ENCODE data around the gene CACNA1I.

GRCh38 chr22:39686776-39687525 is 116.4 kb downstream of the CACNA1I start:
- TF ChIP-seq POLR2A (IDR thresholded peaks at IDR 0.05; ENCODE audit: low read depth, low read length) (no peak), JUN (IDR thresholded peaks at IDR 0.05; ENCODE audit: borderline replicate concordance, insufficient read depth, insufficient read length, low read depth) (no peak), POLR2AphosphoS5 (IDR thresholded peaks at IDR 0.05; ENCODE audit: insufficient read depth, low read depth, low read length) (no peak), CTCF (IDR thresholded peaks at IDR 0.05; ENCODE audit: extremely low read depth in 1 of 2, insufficient read depth in 1 of 2, low read depth in 1 of 2, low read length in 2 of 2) (no peak), EZH2 (IDR thresholded peaks at IDR 0.05; ENCODE audit: borderline replicate concordance, low read depth, low read length, severe bottlenecking) (no peak), FOS (IDR thresholded peaks at IDR 0.05; ENCODE audit: borderline replicate concordance, insufficient read depth, low read length) (no peak), MYC (IDR thresholded peaks at IDR 0.05; ENCODE audit: low read depth, low read length) (no peak)
